Upper lobe of right lung (tissue), 1 donor: ENCODE data around the gene PHF23. TPM values are rescaled to one million over a fixed set of nuclear protein-coding genes. Genes with fewer than 3 reads are reported as not detected.

ENCODE experiments used
- ATAC-seq: fragments of 200-7000 bp; cut with Tn5 transposase; one replicate; pipeline ENCODE4 v1.9.1; 2020; ENCODE audit warnings: mild to moderate bottlenecking, moderate library complexity
- DNase-seq: peaks from one replicate; pipeline ENCODE4 v3.0.0-alpha.2; 2020
- H3K27ac ChIP-seq: fragments of 200-600 bp; one replicate; pipeline ENCODE4 v1.8.0; 2022
- H3K27me3 ChIP-seq: fragments of 200-600 bp; one replicate; pipeline ENCODE4 v1.8.0; 2022; ENCODE audit warnings: mild to moderate bottlenecking
- H3K36me3 ChIP-seq: fragments of 200-600 bp; one replicate; pipeline ENCODE4 v1.8.0; 2022
- H3K4me1 ChIP-seq: fragments of 200-600 bp; one replicate; pipeline ENCODE4 v1.8.0; 2022
- H3K4me3 ChIP-seq: fragments of 200-600 bp; one replicate; pipeline ENCODE4 v1.8.0; 2022; ENCODE audit warnings: mild to moderate bottlenecking
- H3K9me3 ChIP-seq: fragments of 200-600 bp; one replicate; pipeline ENCODE4 v1.8.0; 2022
- CTCF ChIP-seq: fragments of 200-600 bp; IDR thresholded peaks from one replicate; pipeline ENCODE4 v1.8.0; 2022; ENCODE audit warnings: antibody characterized with exemption
- intact Hi-C: fragments of 100-400 bp; cut with DNase I; formaldehyde crosslinking; loops from one replicate; pipeline ENCODE4 v1.11.0; 2022
- long read RNA-seq: library from polyadenylated mRNA; unstranded; transcript quantifications from one replicate; pipeline ENCODE4 v2.0.0, GENCODE V29; 2021
- total RNA-seq: library from RNA; stranded (reverse); fragmentation: NEBNext Ultra II Directional; extraction: Animal tissue kit (Norgen Biotek cat#: 25700); gene quantifications from one replicate; pipeline ENCODE4 v1.2.1, GENCODE V29; 2021
- donor health status: DM: no; HTN: yes; CAD: no; lungs with severe emphysema.

PHF23 gene
- total RNA-seq, result 36.9 TPM
- long read RNA-seq, transcript PHF23-201 (5 exons, 2,037 nt), result major isoform, 37 of 57 reads
- long read RNA-seq, partial matches to known transcripts, result 13 of 57 reads
- long read RNA-seq, other reads (novel, unspliced or antisense), result 4 of 57 reads

GRCh38 chr17:7239091-7240027 is at the start of gene PHF23:
Gene PHF23 (minus strand): TSS chr17:7239457. CDS start chr17:7239279, 178 bp downstream.
- H3K36me3 ChIP-seq, result peaks cover 44% of the 10 kb centered on the region
- no peaks in the 10 kb centered on the region for H3K27me3 ChIP-seq
- peak within 1 kb of the TSS; percentile 99 for H3K4me3 ChIP-seq
- peaks cover 36% of the 10 kb centered on the region for H3K4me1 ChIP-seq
- intact Hi-C loops, result no loop called here
- no peaks in the 10 kb centered on the region for H3K9me3 ChIP-seq
- ATAC-seq, result peak; percentile 83
- DNase-seq, result peak; percentile 100
- H3K27ac ChIP-seq, result peak within 1 kb of the TSS; percentile 88
- TF ChIP-seq CTCF, result no peak

- TF ChIP-seq CTCF, result no peak
- Histone ChIP-seq H3K9me3 (no peaks in the 10 kb centered on the region), H3K36me3 (no peaks in the 10 kb centered on the region), H3K4me1 (peaks cover 19% of the 10 kb centered on the region), H3K27ac (no peak overlapping the region), H3K4me3 (no peak overlapping the region), H3K27me3 (peaks cover 9% of the 10 kb centered on the region)
- ATAC-seq, result no peak
- no peak for DNase-seq
- intact Hi-C loops, result no loop called here
These were observed 46.4 kb upstream of the PHF23 start for GRCh38 chr17:7285679-7286078.

DNA sequence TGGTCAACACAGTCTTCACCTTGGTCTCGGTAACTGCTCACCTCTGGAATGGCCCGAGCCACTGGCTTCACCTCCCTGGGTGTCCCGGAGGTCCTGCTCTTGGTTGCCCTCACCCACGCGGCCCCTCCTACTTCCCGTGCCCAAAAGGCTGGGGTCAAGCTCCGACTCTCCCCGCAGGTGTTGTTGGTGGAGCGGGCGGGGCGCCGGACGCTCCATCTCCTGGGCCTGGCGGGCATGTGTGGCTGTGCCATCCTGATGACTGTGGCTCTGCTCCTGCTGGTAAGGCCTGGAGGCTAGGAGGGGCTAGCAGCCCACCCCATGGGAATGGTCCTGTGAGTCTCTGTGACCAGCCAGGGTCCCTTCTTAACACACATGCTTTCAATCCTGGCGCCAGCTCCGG is 45.7 kb upstream of the PHF23 start:
- no peak for DNase-seq
- H3K9me3 ChIP-seq, result no peaks in the 10 kb centered on the region
- no peak for TF ChIP-seq CTCF
- H3K27ac ChIP-seq, result no peak overlapping the region
- no peak for ATAC-seq
- H3K27me3 ChIP-seq, result peaks cover 9% of the 10 kb centered on the region
- H3K36me3 ChIP-seq, result no peaks in the 10 kb centered on the region
- H3K4me1 ChIP-seq, result peaks cover 20% of the 10 kb centered on the region
- H3K4me3 ChIP-seq, result no peak overlapping the region
- intact Hi-C loops, result no loop called here

GRCh38 chr17:7283471-7284216 is 44.4 kb upstream of the PHF23 start:
- H3K27ac ChIP-seq, result no peak overlapping the region
- H3K27me3 ChIP-seq, result peaks cover 9% of the 10 kb centered on the region
- peaks cover 20% of the 10 kb centered on the region for H3K4me1 ChIP-seq
- H3K36me3 ChIP-seq, result no peaks in the 10 kb centered on the region
- no peak overlapping the region for H3K4me3 ChIP-seq
- H3K9me3 ChIP-seq, result no peaks in the 10 kb centered on the region
- no peak for TF ChIP-seq CTCF
- intact Hi-C loops, result no loop called here
- no peak for DNase-seq
- ATAC-seq, result no peak

- Histone ChIP-seq H3K9me3 (no peaks in the 10 kb centered on the region), H3K4me1 (peaks cover 20% of the 10 kb centered on the region), H3K27me3 (peaks cover 6% of the 10 kb centered on the region), H3K27ac (no peak overlapping the region), H3K36me3 (no peaks in the 10 kb centered on the region), H3K4me3 (no peak overlapping the region)
- TF ChIP-seq CTCF, result no peak
- no peak for ATAC-seq
- no peak for DNase-seq
- intact Hi-C loops, result no loop called here
These were observed 43.6 kb upstream of the PHF23 start for GRCh38 chr17:7282752-7283321.
